CD4-positive, alpha-beta T cell treated with Interleukin-21 for 1 hour (primary cell): ENCODE measurements around the gene CPLX1.

ENCODE experiments used
- DNase-seq: peaks from one replicate; pipeline ENCODE4 v3.0.0-alpha.2; 2020

Gene CPLX1

DNA sequence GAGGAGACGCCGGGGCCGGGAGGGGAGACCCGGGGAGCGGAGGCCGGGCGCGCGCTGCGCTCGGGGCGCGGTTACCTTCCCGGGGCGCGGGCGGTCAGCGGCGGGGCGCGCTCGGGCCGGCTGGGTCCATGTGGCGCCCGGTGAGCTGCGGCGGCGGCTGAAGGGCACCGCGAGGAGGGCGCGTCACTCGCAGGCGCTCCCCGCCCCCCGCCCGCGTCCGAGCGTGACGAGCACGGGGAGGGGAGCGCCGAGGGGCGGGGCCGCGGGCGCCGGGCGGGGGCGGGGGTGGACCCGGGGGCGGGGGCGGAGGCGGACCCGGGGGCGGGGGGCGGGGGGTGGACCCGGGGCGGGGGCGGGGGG lies at the start of gene CPLX1:
Gene CPLX1, minus strand, starts transcription at position 159 of the 360 bp plus-strand sequence. CDS start 1,607 bp downstream, outside the sequence.
- DNase-seq: no peak

DNA sequence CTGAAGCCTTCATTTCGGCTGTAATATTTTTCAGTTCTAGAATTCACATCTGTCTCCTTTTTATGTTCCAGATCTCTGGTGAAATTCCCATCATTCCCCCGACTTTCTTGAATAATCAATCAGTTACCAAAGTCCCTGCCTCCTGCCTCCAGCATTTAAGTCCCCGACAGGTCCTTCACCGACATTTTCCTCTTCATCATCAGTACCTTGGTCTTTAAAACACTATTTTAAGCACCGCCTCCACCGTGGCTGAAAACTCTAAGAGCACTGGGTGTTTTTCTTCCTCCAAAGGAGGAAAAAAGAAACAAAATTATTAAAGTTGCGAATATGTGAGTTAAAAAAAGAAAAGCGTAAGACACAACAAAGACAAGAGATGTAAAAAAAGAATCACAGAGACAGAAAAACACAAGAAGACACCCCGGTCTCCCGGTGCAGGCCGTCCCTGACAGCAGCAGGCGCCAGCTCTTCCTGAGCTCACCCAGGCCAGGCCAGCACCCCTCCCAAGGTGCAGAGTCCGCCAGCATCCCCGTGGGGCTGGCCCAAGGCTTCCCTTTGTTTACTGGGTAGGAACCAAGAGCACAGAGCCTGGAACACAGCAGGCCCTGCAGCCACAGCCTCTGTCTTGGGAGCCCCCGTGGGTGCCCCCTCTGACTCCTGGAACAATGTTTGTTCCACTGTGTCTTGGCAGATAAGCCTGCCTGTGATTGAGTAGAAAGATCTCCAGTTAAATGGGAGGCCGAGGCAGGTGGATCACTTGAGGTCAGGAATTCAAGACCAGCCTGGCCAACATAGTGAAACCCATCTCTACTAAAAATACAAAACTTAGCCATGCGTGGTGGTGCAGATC lies 49.3 kb upstream of the CPLX1 start:
- DNase-seq: no peak

GRCh38 chr4:874056-874455 lies 48.1 kb upstream of the CPLX1 start:
- no peak for DNase-seq

DNA sequence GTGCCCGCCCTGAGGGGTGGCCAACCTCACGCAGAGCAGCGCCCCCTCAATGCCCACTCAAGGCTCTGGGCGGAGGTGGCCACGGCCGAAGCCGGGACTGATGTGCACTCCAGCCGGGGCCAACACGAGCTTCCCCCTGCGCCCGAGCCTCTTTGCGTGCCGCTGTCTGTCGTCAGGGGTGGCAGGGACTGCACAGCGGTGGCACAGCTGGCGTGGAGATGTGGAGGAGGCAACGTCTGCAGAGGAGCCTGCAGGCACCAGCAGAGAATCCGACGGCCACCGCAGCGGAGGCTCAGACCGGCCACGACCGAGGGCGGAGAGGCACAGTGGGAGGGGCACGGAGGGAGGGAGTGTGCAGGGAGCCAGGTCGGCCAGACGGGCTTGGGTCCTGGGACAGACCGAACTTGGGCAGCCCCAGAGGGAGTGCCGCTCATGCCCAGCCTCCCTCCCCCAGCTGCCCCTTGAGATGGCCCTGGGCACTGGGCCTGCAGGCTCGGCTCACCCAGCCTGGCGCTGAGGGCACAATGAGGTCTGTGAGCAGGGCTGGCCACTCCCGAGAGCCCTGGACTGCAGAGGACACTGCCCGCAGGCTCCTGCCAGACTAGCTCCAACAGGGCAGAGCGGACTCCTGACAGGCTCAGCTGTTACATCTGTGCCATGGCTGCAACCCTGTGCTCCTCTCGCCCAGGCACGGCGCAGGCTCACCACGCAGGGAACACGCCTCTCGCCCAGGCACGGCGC lies 46.5 kb upstream of the CPLX1 start:
- no peak for DNase-seq

GRCh38 chr4:871484-871883 lies 45.6 kb upstream of the CPLX1 start:
- DNase-seq: no peak

- DNase-seq: no peak
Observed at GRCh38 chr4:870951-871350, 45.0 kb upstream of the CPLX1 start.

DNA sequence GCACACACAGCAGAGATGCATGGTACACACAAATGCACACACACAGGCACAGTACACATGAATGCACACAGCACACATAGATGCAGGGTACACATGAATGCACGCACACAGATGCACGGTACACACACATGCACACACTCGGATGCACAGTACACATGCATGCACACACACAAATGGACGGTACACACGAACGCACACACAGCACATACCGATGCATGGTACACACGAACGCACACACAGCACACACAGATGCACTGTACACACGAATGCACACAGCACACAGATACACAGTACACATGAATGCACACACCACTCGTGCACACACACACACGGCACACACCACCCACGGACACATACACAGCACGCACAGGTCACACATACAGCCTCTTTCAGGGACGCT lies 43.8 kb upstream of the CPLX1 start:
- DNase-seq: no peak

GRCh38 chr4:868421-868820 lies 42.5 kb upstream of the CPLX1 start:
- no peak for DNase-seq

DNA sequence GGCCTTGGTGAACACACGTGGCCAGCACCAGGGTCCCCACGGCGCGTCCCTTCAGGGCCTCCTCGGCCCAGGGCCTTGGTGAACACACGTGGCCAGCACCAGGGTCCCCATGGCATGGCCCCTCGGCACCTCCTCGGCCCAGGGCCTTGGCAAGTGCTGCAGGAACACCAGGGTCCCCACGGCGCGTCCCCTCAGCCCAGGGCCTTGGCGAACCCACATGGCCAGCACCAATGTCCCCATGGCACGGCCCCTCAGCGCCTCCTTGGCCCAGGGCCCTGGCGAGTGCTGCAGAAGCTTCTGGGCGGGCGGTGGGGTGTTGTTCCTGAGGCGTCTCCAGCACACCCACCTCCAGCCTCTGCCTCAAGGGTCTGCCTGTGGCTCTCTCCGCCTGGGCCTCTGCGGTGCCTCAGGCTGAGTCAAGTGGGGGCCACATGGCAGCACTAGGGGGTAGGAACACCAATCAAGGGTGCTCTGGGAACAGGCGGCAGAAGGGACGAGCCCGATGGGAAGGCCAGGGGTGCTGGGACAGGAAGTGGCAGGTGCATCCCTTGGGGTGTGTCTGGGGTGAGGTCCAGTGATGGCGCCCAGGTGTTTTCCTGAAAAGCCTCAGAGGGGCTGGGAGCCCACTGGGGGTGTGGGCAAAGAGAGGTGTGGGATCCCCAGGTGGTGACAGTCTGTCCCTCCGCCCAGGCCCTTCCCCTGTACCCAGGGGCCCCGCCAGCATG lies 41.8 kb upstream of the CPLX1 start:
- no peak for DNase-seq

DNA sequence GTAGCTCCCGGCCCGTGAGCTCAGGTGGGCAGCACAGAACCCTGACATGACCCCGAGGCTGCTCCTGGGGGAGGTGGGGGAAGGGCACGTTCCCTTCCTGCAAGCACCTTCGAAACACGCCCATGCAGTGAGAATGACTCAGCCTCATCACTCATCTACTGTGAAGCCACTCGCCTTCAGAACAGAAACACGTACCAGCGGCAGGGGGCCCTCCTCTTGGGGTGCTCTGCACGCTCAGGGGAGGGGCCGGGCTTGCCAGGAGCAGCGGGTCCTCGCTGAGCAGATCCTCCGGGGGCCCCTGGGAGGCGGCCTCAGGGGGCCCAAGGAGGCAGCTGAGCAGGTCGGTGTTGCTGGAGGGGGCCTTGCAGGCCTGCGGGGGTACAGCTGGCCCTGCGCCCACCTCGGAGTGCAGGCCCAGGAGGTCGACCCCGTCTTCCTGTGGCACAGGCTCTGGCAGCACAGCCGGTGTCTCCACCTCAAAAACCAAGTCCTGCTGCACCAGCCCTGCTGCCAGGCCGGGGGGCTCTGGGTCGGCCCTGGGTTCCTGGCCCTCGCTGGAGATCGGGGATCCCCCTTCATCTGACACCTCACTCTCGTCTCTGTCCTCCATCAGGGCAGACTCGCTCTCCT lies 40.9 kb upstream of the CPLX1 start:
- DNase-seq: no peak

DNA sequence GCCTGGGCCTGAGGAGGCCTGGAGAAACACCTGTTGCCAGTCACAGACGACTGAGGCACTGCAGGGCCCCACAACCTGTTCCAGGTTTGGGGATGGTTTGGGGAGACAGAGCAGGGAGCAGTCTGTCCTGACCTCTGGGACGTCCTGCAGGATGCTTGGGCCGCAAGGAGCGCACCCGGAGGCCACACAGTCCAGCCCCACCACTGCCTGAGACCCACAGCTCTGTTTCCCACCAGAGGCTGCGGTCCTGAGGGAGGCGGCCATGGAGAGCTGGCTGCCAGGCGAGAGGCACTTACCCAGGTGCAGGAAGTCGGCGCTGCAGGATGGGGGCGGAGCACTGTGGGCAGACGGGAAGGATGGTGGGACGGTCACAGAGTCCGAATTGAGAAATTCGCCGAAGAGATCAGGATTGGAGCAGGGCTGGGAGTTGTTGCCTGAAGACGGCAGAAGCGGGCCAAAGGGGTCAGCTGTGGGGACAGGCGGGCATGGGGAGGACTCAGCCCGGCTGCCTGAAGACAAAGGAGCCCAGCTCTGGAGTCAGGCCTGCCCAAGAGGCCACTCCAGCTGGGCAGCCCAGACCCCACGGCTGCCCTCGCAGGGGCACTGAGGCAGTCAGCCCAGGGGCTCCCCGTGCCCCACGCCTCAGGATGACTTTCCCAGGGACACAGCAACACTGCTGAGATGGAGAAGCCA lies 40.3 kb upstream of the CPLX1 start:
- DNase-seq: no peak

DNA sequence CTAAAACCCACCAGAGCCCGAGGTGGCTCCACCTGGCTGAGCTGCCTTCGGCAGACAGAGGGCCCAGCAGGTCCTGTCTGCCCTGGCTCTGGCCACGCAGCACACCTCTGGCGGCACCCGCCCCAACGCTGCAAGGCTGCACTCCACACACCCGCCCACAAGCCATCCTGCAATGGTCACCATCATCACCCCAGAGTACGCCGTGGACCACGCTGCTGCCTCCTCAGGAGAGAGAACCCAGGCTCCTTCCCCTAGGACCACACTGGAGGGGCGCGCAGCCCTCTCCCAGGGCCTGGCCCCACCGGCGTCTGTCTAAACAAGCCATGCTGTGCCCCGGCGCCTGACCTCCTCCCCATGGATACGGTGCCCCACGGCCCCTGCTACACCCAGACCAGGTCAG lies 39.6 kb upstream of the CPLX1 start:
- no peak for DNase-seq

DNA sequence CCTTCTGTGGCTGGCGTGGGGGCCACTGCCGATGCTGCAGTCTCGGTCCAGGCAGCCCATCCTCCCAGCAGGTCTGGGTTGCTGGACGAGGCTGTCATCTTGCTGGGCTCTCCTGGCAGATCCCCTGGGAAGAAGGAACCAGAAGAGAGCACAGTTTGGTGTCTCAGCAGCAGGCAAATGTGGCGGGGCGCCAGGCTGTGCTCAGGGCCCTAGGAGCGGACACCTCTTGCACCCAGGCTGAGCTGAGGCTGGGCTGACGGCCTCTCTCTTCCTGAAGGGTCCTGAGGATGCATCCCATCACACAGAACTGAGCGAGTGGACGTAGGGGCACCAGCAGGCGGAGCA lies 39.2 kb upstream of the CPLX1 start:
- no peak for DNase-seq

DNA sequence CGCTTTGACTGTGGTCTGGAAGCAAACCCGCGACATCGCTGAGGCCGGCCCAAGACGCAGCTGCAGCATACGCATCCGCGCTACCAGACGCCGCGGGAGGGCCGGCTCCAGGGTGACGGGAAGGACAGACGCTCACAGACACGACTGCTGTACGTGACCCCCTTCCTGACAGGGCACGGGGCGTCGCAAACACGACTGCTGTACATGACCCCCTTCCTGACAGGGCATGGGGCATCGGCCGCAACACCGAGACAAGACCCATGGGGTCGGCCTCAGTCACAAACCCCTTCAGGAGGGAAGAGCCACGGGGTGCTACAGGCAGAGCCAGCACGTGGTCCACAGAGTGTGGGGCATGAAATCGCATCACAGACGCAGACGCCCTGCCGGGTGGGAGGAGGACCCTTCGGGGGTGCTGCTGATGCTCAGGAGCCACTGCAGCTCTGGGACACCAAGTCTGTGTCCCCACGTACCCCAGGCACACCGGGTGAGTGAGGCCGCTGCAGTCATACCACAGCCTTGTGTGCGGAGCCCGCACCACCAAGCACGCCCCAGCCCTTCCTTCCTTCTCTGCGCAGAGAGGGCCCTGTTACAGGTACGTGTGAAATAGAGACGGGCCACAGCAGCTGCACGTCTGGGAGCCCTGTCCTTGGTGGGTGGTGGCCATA lies 38.7 kb upstream of the CPLX1 start:
- DNase-seq: no peak

- DNase-seq: no peak
Observed at GRCh38 chr4:860561-860960, 34.6 kb upstream of the CPLX1 start.

DNA sequence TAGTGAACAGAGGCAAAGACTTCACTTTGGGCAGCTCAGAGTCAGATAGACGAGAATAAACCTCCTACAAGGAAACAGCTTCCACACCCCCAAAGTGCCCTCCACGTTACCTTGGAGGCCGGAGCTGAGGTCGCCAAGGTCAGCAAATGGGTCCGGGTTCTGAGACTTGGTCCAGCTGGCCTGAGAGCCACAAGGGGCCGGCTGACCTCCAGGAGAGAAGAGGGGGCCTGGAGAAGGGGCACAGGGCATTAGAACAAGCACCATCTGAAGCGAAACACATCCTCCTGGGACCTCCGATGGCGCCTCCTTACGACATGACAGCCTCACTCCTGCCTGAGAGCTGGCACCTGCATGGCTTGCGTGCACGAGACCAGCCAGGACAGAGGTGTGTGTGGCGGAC lies 33.6 kb upstream of the CPLX1 start:
- DNase-seq: no peak

DNA sequence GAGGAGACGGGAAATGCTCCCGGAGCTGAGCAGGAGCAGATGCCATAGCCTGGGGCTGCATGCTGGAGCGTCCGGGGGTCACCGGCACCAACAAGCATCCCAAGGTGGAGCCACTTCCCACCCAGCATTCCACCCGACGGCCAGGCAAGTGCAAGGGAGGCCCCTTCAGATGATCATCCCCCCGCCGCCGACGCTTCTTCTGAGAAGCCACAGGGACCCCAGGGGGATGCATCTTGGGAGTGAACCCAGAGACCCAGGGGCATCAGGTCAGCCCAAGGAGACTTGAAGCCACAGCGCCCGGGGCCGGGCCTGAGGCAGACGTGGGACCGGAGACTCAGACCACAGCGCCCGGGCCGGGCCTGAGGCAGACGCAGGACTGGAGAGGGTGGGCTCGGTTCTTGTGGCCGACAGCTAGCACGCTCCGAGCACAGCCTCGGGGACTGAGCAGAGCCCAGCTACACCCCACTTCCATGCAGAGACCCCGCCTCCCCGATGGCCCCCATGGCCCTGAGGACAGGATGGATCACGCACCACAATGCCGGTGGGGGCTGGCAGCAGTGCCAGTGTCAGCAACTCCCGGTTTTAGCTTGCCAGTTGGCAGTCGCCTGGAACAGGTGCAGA lies 33.0 kb upstream of the CPLX1 start:
- DNase-seq: no peak

DNA sequence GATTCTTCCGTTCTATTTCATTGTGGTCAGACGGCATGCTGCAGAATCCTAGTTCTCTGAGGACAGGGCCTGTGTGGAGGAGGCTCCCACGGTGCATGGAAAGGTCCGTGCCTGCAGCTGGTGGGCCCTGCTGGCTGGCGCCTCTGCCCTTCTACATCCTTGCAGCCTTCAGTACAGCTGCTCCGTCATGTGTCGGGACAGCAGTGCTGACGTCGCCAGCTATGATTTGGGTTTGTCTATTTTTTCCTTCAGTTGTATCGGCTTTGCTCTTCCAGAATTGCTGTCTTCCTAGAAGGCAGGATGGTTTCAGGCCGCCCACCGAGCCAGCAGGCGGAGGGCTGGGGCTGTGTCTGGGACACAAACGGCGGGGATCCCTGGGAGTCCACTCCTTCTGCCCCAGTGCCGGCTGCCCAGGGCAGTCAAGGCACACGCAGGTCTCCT lies 32.1 kb upstream of the CPLX1 start:
- no peak for DNase-seq

- no peak for DNase-seq
Observed at GRCh38 chr4:857461-857860, 31.5 kb upstream of the CPLX1 start.

DNA sequence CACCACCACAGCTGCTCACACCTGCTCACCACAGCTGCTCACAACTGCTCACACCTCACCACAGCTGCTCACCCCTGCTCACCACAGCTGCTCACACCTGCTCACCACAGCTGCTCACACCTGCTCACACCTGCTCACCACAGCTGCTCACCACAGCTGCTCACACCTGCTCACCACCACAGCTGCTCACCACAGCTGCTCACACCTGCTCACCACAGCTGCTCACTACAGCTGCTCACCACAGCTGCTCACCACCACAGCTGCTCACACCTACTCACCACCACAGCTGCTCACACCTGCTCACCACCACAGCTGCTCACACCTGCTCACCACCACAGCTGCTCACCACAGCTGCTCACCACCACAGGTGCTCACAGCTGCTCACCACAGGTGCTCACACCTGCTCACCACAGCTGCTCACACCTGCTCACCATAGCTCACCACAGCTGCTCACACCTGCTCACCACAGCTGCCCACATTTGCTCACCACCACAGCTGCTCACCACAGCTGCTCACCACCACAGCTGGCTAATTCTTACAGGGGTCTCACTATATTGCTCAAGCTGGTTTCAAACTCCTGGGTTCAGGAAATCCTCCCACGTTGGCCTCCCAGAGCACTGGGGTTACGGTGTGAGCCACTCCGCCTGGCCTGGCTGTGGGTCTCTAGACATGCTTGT lies 30.4 kb upstream of the CPLX1 start:
- peak; percentile 41 for DNase-seq

GRCh38 chr4:855880-856224 lies 29.9 kb upstream of the CPLX1 start:
- no peak for DNase-seq
